LoVo (cell line): ENCODE measurements around the gene C1GALT1.
"Not testable (repeated sequence)": the region's sequence is repeated elsewhere in the genome, so short reads cannot be mapped to it uniquely, and the experiment has no call there.

Source experiments
- DNase-seq: peaks from one replicate; pipeline ENCODE4 v3.0.0-alpha.2; 2016; ENCODE audit warnings: low spot score

The C1GALT1 gene

GRCh38 chr7:7169296-7169695 is 13.0 kb upstream of the C1GALT1 start:
- no peak for DNase-seq

- no peak for DNase-seq
Observed at GRCh38 chr7:7173956-7174632, 8.2 kb upstream of the C1GALT1 start.

- DNase-seq: peak; percentile 16
Observed at GRCh38 chr7:7175075-7175695, 7.2 kb upstream of the C1GALT1 start.

- DNase-seq: peak; percentile 90
Observed at GRCh38 chr7:7176406-7177043, 5.8 kb upstream of the C1GALT1 start.

GRCh38 chr7:7177044-7177517 is 5.3 kb upstream of the C1GALT1 start:
- peak; percentile 98 for DNase-seq

GRCh38 chr7:7178081-7178480 is 4.3 kb upstream of the C1GALT1 start:
- peak; percentile 24 for DNase-seq

GRCh38 chr7:7178906-7179305 is 3.4 kb upstream of the C1GALT1 start:
- DNase-seq: peak; percentile 65

GRCh38 chr7:7180725-7181449 is 1.5 kb upstream of the C1GALT1 start:
- no peak for DNase-seq

- peak; percentile 83 for DNase-seq
Observed at GRCh38 chr7:7181519-7182155, 707 bp upstream of the C1GALT1 start.

- peak; percentile 63 for DNase-seq
Observed at GRCh38 chr7:7183061-7183837, 905 bp downstream of the C1GALT1 start.

- peak; percentile 28 for DNase-seq
Observed at GRCh38 chr7:7183838-7184463, 1.6 kb downstream of the C1GALT1 start.

GRCh38 chr7:7185371-7185989 is 3.1 kb downstream of the C1GALT1 start:
- no peak for DNase-seq

GRCh38 chr7:7188091-7188490 is 5.7 kb downstream of the C1GALT1 start:
- no peak for DNase-seq

- no peak for DNase-seq
Observed at GRCh38 chr7:7188742-7189141, 6.4 kb downstream of the C1GALT1 start.

GRCh38 chr7:7190142-7190541 is 7.8 kb downstream of the C1GALT1 start:
- DNase-seq: no peak

GRCh38 chr7:7191137-7191536 is 8.8 kb downstream of the C1GALT1 start:
- no peak for DNase-seq

GRCh38 chr7:7192798-7193788 is 10.7 kb downstream of the C1GALT1 start:
- DNase-seq: not testable (repeated sequence)

- DNase-seq: not testable (repeated sequence)
Observed at GRCh38 chr7:7199592-7199991, 17.2 kb downstream of the C1GALT1 start.

- not testable (repeated sequence) for DNase-seq
Observed at GRCh38 chr7:7200255-7200654, 17.9 kb downstream of the C1GALT1 start.
